Measurements from ENCODE around the gene ALDH1L2. TPM values are rescaled to one million over a fixed set of nuclear protein-coding genes. Genes with fewer than 3 reads are reported as not detected.
"Not testable (repeated sequence)": the region's sequence is repeated elsewhere in the genome, so short reads cannot be mapped to it uniquely, and the experiment has no call there.

Gene ALDH1L2
- total RNA-seq, 1 donor, result 79.1 TPM

DNA sequence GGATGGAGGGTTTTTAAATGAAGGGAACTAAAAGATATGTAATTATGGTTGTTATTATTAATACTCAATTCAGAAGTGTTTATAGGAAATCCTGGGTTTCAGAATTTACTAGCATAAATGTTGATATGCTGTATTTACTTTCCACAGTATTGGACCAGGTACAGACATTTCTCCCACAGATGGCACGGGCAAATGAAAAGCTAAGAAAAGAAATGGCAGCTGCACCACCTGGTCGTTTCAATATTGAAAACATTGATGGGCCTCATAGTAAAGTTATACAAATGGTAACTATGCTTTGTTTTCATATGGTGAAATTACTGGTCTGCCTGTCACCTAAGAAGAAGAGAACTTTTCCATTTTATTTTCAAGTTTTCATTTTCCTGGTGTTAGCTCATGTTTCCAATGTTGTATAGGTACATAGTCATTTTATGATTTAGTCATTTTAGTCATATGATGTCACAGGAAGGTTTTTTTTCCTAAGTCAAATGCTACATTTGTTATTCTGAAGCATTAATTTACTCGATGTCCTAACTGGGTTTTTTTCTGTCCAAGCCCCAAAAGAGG, 92.6 kb downstream of the ALDH1L2 start:
- no peak overlapping the region for H3K4me3 ChIP-seq (ENCODE audit: low read depth, low read length)
- TF ChIP-seq, protein P1, sequence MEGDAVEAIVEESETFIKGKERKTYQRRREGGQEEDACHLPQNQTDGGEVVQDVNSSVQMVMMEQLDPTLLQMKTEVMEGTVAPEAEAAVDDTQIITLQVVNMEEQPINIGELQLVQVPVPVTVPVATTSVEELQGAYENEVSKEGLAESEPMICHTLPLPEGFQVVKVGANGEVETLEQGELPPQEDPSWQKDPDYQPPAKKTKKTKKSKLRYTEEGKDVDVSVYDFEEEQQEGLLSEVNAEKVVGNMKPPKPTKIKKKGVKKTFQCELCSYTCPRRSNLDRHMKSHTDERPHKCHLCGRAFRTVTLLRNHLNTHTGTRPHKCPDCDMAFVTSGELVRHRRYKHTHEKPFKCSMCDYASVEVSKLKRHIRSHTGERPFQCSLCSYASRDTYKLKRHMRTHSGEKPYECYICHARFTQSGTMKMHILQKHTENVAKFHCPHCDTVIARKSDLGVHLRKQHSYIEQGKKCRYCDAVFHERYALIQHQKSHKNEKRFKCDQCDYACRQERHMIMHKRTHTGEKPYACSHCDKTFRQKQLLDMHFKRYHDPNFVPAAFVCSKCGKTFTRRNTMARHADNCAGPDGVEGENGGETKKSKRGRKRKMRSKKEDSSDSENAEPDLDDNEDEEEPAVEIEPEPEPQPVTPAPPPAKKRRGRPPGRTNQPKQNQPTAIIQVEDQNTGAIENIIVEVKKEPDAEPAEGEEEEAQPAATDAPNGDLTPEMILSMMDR (IDR thresholded peaks at IDR 0.05; ENCODE audit: insufficient read depth, low read length), result no peak

GRCh38 chr12:104990950-104991349, 93.3 kb downstream of the ALDH1L2 start:
- no peak overlapping the region for H3K4me3 ChIP-seq (ENCODE audit: low read depth, low read length)
- no peak for DNase-seq (ENCODE audit: low read depth)
- TF ChIP-seq, protein P1 (IDR thresholded peaks at IDR 0.05; ENCODE audit: insufficient read depth, low read length), result no peak

More for the DNA sequence above, 92.6 kb downstream of the ALDH1L2 start:
- no peak for DNase-seq (ENCODE audit: low read depth)

- TF ChIP-seq, protein P1 (IDR thresholded peaks at IDR 0.05; ENCODE audit: insufficient read depth, low read length), result no peak
- peak within 1 kb of the TSS; percentile 87 for H3K4me3 ChIP-seq (ENCODE audit: low read depth, low read length)
- DNase-seq (ENCODE audit: low read depth), result peak; percentile 75
These were observed 98.0 kb downstream of the ALDH1L2 start, which contains the start of gene NOPCHAP1 for GRCh38 chr12:104986022-104986941. NOPCHAP1 (plus strand) TSS chr12:104986316; CDS start chr12:104986353, 37 bp downstream.

DNA sequence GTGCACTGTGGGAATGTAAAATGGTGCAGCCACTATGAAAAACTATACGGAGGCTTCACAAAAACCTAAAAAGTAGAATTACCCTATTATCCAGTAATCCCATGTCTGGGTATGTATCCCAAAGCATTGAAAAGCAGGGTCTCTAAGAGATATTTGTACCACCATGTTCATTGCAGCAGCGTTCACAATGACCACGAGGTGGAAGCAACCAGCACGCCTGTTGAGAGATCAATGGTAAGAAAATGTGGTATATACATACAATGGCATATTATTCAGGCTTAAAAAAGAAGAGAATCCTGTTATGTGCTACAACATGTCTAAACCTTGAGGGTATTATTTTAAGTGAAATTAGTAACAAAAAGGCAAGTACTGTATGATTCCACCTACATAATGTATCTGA, 99.1 kb downstream of the ALDH1L2 start:
- TF ChIP-seq, protein P1 (IDR thresholded peaks at IDR 0.05; ENCODE audit: insufficient read depth, low read length), result no peak
- no peak for DNase-seq (ENCODE audit: low read depth)

GRCh38 chr12:104977688-104978087, 106.6 kb downstream of the ALDH1L2 start:
- not testable (repeated sequence) for H3K4me3 ChIP-seq (ENCODE audit: low read depth, low read length); DNase-seq (ENCODE audit: low read depth)

More for the DNA sequence above, 99.1 kb downstream of the ALDH1L2 start:
- H3K4me3 ChIP-seq (ENCODE audit: low read depth, low read length), result no peak overlapping the region

GRCh38 chr12:104976703-104977102, 107.6 kb downstream of the ALDH1L2 start:
- no peak overlapping the region for H3K4me3 ChIP-seq (ENCODE audit: low read depth, low read length)
- no peak for DNase-seq (ENCODE audit: low read depth)
- TF ChIP-seq, protein P1 (IDR thresholded peaks at IDR 0.05; ENCODE audit: insufficient read depth, low read length), result no peak

All from fibroblast of the aortic adventitia (primary cell).